Mesenchymal stem cell (in vitro differentiated cells and primary cell): ENCODE measurements around the gene AHCYL2.
"Not testable (repeated sequence)": the region's sequence is repeated elsewhere in the genome, so short reads cannot be mapped to it uniquely, and the experiment has no call there.

Experiments used
- DNase-seq: peaks from one replicate; pipeline ENCODE4 v3.0.0-alpha.2; 2013
- H2AFZ ChIP-seq: one replicate; pipeline ENCODE4 v1.6.1; 2013; ENCODE audit warnings: low read depth, mild to moderate bottlenecking, control low read depth, inconsistent platforms, low read length, moderate library complexity
- H2AK5ac ChIP-seq: 2 replicates; pipeline ENCODE4 v1.6.1; 2013; ENCODE audit warnings: low read length, moderate library complexity, mild to moderate bottlenecking, inconsistent platforms; ENCODE audit not compliant: severe bottlenecking
- H2BK120ac ChIP-seq: one replicate; pipeline ENCODE4 v1.6.1; 2013; ENCODE audit warnings: low read depth, mild to moderate bottlenecking, inconsistent platforms, low read length, moderate library complexity
- H2BK12ac ChIP-seq, 2 experiments: one replicate each; pipeline ENCODE4 v1.6.1; 2013; ENCODE audit warnings: inconsistent platforms in 2 of 2, low read length in 2 of 2, mild to moderate bottlenecking in 2 of 2, moderate library complexity in 2 of 2, control low read depth in 1 of 2
- H2BK15ac ChIP-seq: one replicate; pipeline ENCODE4 v1.6.1; 2013; ENCODE audit warnings: mild to moderate bottlenecking, low read depth, inconsistent platforms; ENCODE audit not compliant: poor library complexity, severe bottlenecking
- H2BK5ac ChIP-seq: 2 replicates; pipeline ENCODE4 v1.6.1; 2013; ENCODE audit warnings: low read depth, mild to moderate bottlenecking, low read length, control low read depth, inconsistent platforms; ENCODE audit not compliant: poor library complexity, severe bottlenecking
- H3K14ac ChIP-seq, 2 experiments: one replicate each; pipeline ENCODE4 v1.6.1; 2013; ENCODE audit warnings: inconsistent platforms in 2 of 2, low read length in 2 of 2, control low read depth in 1 of 2, mild to moderate bottlenecking in 1 of 2, moderate library complexity in 1 of 2
- H3K18ac ChIP-seq, 2 experiments: one replicate each; pipeline ENCODE4 v1.6.1; 2013; ENCODE audit warnings: inconsistent platforms in 2 of 2, low read length in 2 of 2, control low read depth in 1 of 2, low read depth in 1 of 2, mild to moderate bottlenecking in 1 of 2
- H3K23ac ChIP-seq, 2 experiments: one replicate each; pipeline ENCODE4 v1.6.1; 2013; ENCODE audit warnings: inconsistent platforms in 2 of 2, low read length in 2 of 2, mild to moderate bottlenecking in 2 of 2, moderate library complexity in 2 of 2, control low read depth in 1 of 2
- H3K27ac ChIP-seq: 2 replicates; pipeline ENCODE4 v1.5.1; 2013; ENCODE audit warnings: mild to moderate bottlenecking, moderate library complexity, low read length, control low read depth, inconsistent platforms; ENCODE audit not compliant: poor library complexity, severe bottlenecking
- H3K27me3 ChIP-seq, 2 experiments: 2 replicates each; pipeline versions ENCODE4 v1.6.1 to v1.7.0; 2013; ENCODE audit warnings: low read length in 2 of 2, mild to moderate bottlenecking in 2 of 2, moderate library complexity in 2 of 2, control low read depth in 1 of 2, inconsistent platforms in 1 of 2; ENCODE audit not compliant: control insufficient read depth in 1 of 2, insufficient read depth in 1 of 2
- H3K36me3 ChIP-seq, 2 experiments: 2 replicates each; pipeline versions ENCODE4 v1.6.1 to v1.7.0; 2013; ENCODE audit warnings: low read length in 2 of 2, control low read depth in 1 of 2, inconsistent platforms in 1 of 2, low read depth in 1 of 2, mild to moderate bottlenecking in 1 of 2; ENCODE audit not compliant: insufficient read depth in 2 of 2, control insufficient read depth in 1 of 2
- H3K4ac ChIP-seq, 2 experiments: one replicate each; pipeline ENCODE4 v1.6.1; 2013; ENCODE audit warnings: inconsistent platforms in 2 of 2, low read length in 2 of 2, mild to moderate bottlenecking in 2 of 2, moderate library complexity in 2 of 2, control low read depth in 1 of 2, low read depth in 1 of 2
- H3K4me1 ChIP-seq: 2 replicates; pipeline ENCODE4 v1.6.1; 2013; ENCODE audit warnings: low read depth, low read length, control low read depth; ENCODE audit not compliant: control insufficient read depth, insufficient read depth
- H3K4me2 ChIP-seq: 2 replicates; pipeline ENCODE4 v1.6.1; 2013; ENCODE audit warnings: low read length, mild to moderate bottlenecking, inconsistent platforms; ENCODE audit not compliant: poor library complexity, severe bottlenecking
- H3K4me3 ChIP-seq, 2 experiments: 2 replicates each; pipeline versions ENCODE4 v1.5.1 to v1.7.0; 2013; ENCODE audit warnings: low read length in 2 of 2, mild to moderate bottlenecking in 2 of 2, control low read depth in 1 of 2, low read depth in 1 of 2; ENCODE audit not compliant: insufficient read depth in 1 of 2
- H3K79me1 ChIP-seq: replicated peaks from 2 replicates; pipeline ENCODE4 v1.6.1; 2013; ENCODE audit warnings: mild to moderate bottlenecking, control low read depth, low read length, inconsistent platforms; ENCODE audit not compliant: poor library complexity, severe bottlenecking
- H3K9ac ChIP-seq: 2 replicates; pipeline ENCODE4 v1.7.0; 2013; ENCODE audit warnings: mild to moderate bottlenecking, low read length, moderate library complexity
- H3K9me3 ChIP-seq: 2 replicates; pipeline ENCODE4 v1.7.0; 2013; ENCODE audit warnings: mild to moderate bottlenecking, low read length; ENCODE audit not compliant: control insufficient read depth
- H4K8ac ChIP-seq: one replicate; pipeline ENCODE4 v1.6.1; 2013; ENCODE audit warnings: inconsistent platforms, mild to moderate bottlenecking, low read length, moderate library complexity
- H4K91ac ChIP-seq: one replicate; pipeline ENCODE4 v1.6.1; 2013; ENCODE audit warnings: mild to moderate bottlenecking, low read length, inconsistent platforms
- WGBS: methylation state at CpG from one replicate; pipeline ENCODE4 v1.1.7; 2013; ENCODE audit warnings: mixed read lengths; 5-methylcytosine and 5-hydroxymethylcytosine counted together

Gene AHCYL2

GRCh38 chr7:129444776-129445175 lies 219.9 kb downstream of the AHCYL2 start:
- not testable (repeated sequence) for H2BK120ac ChIP-seq, H3K4me2 ChIP-seq, H3K9ac ChIP-seq, H4K8ac ChIP-seq, H3K4me3 ChIP-seq, H3K23ac ChIP-seq, H2AFZ ChIP-seq, H2BK5ac ChIP-seq, H3K36me3 ChIP-seq, H2BK12ac ChIP-seq, H3K4me1 ChIP-seq, H2AK5ac ChIP-seq, H3K27me3 ChIP-seq, DNase-seq, H4K91ac ChIP-seq, H3K79me1 ChIP-seq, H3K27ac ChIP-seq, H3K18ac ChIP-seq, H2BK15ac ChIP-seq, H3K4ac ChIP-seq, H3K14ac ChIP-seq
- H3K9me3 ChIP-seq: peaks cover 20% of the 10 kb centered on the region
- WGBS: 92% methylated on average over 4 of the region's 5 CpGs

- H2BK5ac ChIP-seq, H3K18ac ChIP-seq, H3K27me3 ChIP-seq, H3K27ac ChIP-seq, H2AFZ ChIP-seq, H3K9ac ChIP-seq, H3K79me1 ChIP-seq, H2BK120ac ChIP-seq, H2BK15ac ChIP-seq, H3K4me3 ChIP-seq, H4K8ac ChIP-seq, H3K14ac ChIP-seq, H4K91ac ChIP-seq, DNase-seq, H3K4ac ChIP-seq, H2BK12ac ChIP-seq, H3K4me2 ChIP-seq, H3K23ac ChIP-seq, H2AK5ac ChIP-seq, H3K4me1 ChIP-seq: not testable (repeated sequence)
- Histone ChIP-seq H3K9me3 (peaks cover 20% of the 10 kb centered on the region), H3K36me3 (peaks cover 0 to 12% of the 10 kb centered on the region in 2 experiments)
- 50% methylated on average over 2 of the region's 2 CpGs for WGBS
These were observed 222.1 kb downstream of the AHCYL2 start for GRCh38 chr7:129446925-129447324.

- H3K4me2 ChIP-seq, H3K14ac ChIP-seq, H2BK5ac ChIP-seq, DNase-seq, H3K27ac ChIP-seq, H3K9ac ChIP-seq, H2BK12ac ChIP-seq, H3K79me1 ChIP-seq, H4K91ac ChIP-seq, H3K4ac ChIP-seq, H2BK15ac ChIP-seq, H3K4me3 ChIP-seq, H3K4me1 ChIP-seq, H2BK120ac ChIP-seq, H3K18ac ChIP-seq, H3K23ac ChIP-seq, H3K27me3 ChIP-seq, H4K8ac ChIP-seq, H2AFZ ChIP-seq, H2AK5ac ChIP-seq: not testable (repeated sequence)
- H3K9me3 ChIP-seq: peaks cover 20% of the 10 kb centered on the region
- H3K36me3 ChIP-seq: peaks cover 0 to 12% of the 10 kb centered on the region in 2 experiments
- WGBS: 95% methylated on average over 6 of the region's 6 CpGs
These were observed 222.6 kb downstream of the AHCYL2 start for GRCh38 chr7:129447445-129447844.

GRCh38 chr7:129448608-129449007 lies 223.8 kb downstream of the AHCYL2 start:
- not testable (repeated sequence) for H3K14ac ChIP-seq, H2BK120ac ChIP-seq, H2AK5ac ChIP-seq, H3K27me3 ChIP-seq, H3K23ac ChIP-seq, H4K8ac ChIP-seq, H3K79me1 ChIP-seq, H4K91ac ChIP-seq, H2BK12ac ChIP-seq, H3K4me3 ChIP-seq, DNase-seq, H2BK5ac ChIP-seq, H3K9ac ChIP-seq, H3K4ac ChIP-seq, H2BK15ac ChIP-seq, H2AFZ ChIP-seq, H3K27ac ChIP-seq, H3K4me1 ChIP-seq, H3K4me2 ChIP-seq, H3K18ac ChIP-seq
- Histone ChIP-seq H3K9me3 (peaks cover 20% of the 10 kb centered on the region), H3K36me3 (peaks cover 0 to 12% of the 10 kb centered on the region in 2 experiments)
- WGBS: no CpG with 5 or more reads among the region's 2 CpGs
